OCI-LY1 (cell line): ENCODE measurements around the gene OR5AU1.

Experiments
- EZH2 ChIP-seq: fragments of 200-600 bp; sonication (generic), shearing (Covaris generic); IDR thresholded peaks from 2 replicates; pipeline ENCODE4 v1.8.0; 2017; ENCODE audit warnings: borderline replicate concordance, mixed run types, mild to moderate bottlenecking, antibody characterized with exemption, low read length, moderate library complexity, mixed read lengths
- TF ChIP-seq, protein P1 (sequence below): fragments of 200-600 bp; sonication (generic), shearing (Covaris generic); IDR thresholded peaks from 2 replicates; pipeline ENCODE4 v1.5.1; 2017; ENCODE audit warnings: mild to moderate bottlenecking, antibody characterized with exemption, low read length, moderate library complexity, mixed read lengths

DNA sequence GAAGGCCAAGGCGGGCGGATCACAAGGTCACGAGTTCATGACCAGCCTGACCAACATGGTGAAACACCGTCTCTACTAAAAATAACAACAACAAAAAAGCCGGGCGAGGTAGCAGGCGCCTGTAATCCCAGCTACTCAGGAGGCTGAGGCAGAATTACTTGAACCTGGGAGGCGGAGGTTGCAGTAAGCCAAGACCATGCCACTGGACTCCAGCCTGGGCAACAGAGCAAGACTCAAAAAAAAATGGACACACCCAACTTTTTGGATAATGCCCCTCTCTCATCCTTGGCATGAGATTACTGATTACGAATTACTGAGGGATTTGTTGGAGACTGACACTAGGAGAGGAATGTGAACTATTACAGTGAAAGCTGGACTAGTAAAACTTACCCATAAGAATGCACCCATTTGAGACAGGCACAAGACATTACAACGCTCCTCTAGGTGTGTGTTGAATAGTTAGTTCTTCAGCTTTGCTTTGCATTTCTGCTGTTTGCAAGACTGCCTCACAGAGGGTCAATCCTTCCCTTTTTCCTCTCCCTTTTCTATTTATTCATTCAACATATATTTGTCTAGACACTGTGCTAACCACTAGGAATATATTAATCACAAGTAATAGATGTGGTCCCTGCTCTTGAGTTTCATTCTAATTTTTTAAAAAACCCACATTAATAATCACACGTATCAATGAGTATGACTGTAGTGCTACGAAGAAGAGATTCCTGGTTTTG is 46.0 kb upstream of the OR5AU1 start:
- no peak for TF ChIP-seq EZH2
- TF ChIP-seq, protein P1, sequence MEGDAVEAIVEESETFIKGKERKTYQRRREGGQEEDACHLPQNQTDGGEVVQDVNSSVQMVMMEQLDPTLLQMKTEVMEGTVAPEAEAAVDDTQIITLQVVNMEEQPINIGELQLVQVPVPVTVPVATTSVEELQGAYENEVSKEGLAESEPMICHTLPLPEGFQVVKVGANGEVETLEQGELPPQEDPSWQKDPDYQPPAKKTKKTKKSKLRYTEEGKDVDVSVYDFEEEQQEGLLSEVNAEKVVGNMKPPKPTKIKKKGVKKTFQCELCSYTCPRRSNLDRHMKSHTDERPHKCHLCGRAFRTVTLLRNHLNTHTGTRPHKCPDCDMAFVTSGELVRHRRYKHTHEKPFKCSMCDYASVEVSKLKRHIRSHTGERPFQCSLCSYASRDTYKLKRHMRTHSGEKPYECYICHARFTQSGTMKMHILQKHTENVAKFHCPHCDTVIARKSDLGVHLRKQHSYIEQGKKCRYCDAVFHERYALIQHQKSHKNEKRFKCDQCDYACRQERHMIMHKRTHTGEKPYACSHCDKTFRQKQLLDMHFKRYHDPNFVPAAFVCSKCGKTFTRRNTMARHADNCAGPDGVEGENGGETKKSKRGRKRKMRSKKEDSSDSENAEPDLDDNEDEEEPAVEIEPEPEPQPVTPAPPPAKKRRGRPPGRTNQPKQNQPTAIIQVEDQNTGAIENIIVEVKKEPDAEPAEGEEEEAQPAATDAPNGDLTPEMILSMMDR, result no peak
